OCI-LY1 (cell line): ENCODE measurements around the gene VPS37C.

Experiments used
- EZH2 ChIP-seq: fragments of 200-600 bp; sonication (generic), shearing (Covaris generic); IDR thresholded peaks from 2 replicates; pipeline ENCODE4 v1.8.0; 2017; ENCODE audit warnings: borderline replicate concordance, mixed run types, mild to moderate bottlenecking, antibody characterized with exemption, low read length, moderate library complexity, mixed read lengths
- TF ChIP-seq, protein P1 (sequence below): fragments of 200-600 bp; sonication (generic), shearing (Covaris generic); IDR thresholded peaks from 2 replicates; pipeline ENCODE4 v1.5.1; 2017; ENCODE audit warnings: mild to moderate bottlenecking, antibody characterized with exemption, low read length, moderate library complexity, mixed read lengths

DNA sequence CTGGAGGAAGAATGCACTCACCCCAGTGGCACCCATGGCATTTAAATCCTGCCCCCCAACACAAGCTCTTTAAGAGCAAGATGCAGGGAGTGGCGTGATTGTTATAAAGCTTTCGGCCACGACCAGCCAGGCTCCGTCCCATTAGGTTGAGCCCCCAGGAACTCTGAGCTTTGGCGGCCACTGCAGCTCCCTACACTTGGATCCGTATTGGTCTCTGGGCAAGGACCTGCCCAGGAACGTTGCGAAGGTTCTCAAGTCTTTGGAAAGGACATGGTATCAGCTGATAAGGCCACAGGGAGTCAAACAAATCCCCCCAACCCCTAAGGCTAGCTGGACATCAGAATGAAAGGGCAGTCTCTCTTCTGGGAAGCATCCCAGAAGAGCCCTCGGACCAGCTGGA is 9.3 kb upstream of the VPS37C start:
- TF ChIP-seq, protein P1, sequence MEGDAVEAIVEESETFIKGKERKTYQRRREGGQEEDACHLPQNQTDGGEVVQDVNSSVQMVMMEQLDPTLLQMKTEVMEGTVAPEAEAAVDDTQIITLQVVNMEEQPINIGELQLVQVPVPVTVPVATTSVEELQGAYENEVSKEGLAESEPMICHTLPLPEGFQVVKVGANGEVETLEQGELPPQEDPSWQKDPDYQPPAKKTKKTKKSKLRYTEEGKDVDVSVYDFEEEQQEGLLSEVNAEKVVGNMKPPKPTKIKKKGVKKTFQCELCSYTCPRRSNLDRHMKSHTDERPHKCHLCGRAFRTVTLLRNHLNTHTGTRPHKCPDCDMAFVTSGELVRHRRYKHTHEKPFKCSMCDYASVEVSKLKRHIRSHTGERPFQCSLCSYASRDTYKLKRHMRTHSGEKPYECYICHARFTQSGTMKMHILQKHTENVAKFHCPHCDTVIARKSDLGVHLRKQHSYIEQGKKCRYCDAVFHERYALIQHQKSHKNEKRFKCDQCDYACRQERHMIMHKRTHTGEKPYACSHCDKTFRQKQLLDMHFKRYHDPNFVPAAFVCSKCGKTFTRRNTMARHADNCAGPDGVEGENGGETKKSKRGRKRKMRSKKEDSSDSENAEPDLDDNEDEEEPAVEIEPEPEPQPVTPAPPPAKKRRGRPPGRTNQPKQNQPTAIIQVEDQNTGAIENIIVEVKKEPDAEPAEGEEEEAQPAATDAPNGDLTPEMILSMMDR: no peak
- no peak for TF ChIP-seq EZH2
